A673 (cell line): ENCODE data around the gene CYP2J2. TPM values are rescaled to one million over a fixed set of nuclear protein-coding genes. Genes with fewer than 3 reads are reported as not detected.

Experiments used
- BruUV-seq: library from RNA; stranded (reverse); fragments of 400-500 nt; replicated peaks from 2 replicates; lab custom pipeline; 2021; lab: Mats Ljungman, UMichigan
- CTCF ChIA-PET: fragments of 300-600 bp; sonication (Branson Sonifier 250); formaldehyde crosslinking; loops from one replicate; lab custom pipeline; 2022; ENCODE audit warnings: antibody characterized with exemption; lab: Charles Lee
- POLR2A ChIA-PET: fragments of 300-600 bp; sonication (Branson Sonifier 250); formaldehyde crosslinking; loops from one replicate; lab custom pipeline; 2022; ENCODE audit warnings: antibody characterized with exemption; ENCODE audit not compliant: low non-redundant PET; lab: Charles Lee
- DNase-seq: peaks from one replicate; pipeline ENCODE4 v3.0.0-alpha.2; 2015; ENCODE audit warnings: low spot score
- H3K27ac ChIP-seq: fragments of 200-600 bp; sonication (generic); 2 replicates; pipeline ENCODE4 v1.5.1; 2016; ENCODE audit warnings: mixed run types, low read depth, mild to moderate bottlenecking, mixed read lengths, antibody characterized with exemption, low read length; ENCODE audit not compliant: poor library complexity, severe bottlenecking
- H3K27me3 ChIP-seq: fragments of 200-600 bp; sonication (generic); replicated peaks from 2 replicates; pipeline ENCODE4 v1.6.1; 2017; ENCODE audit warnings: mixed run types, low read depth, mild to moderate bottlenecking, mixed read lengths, antibody characterized with exemption, low read length; ENCODE audit not compliant: insufficient read depth, poor library complexity
- H3K36me3 ChIP-seq: fragments of 200-600 bp; sonication (generic); 2 replicates; pipeline ENCODE4 v1.6.1; 2016; ENCODE audit warnings: mixed run types, mild to moderate bottlenecking, mixed read lengths, antibody characterized with exemption, low read length; ENCODE audit not compliant: insufficient read depth, poor library complexity, severe bottlenecking
- H3K4me1 ChIP-seq: fragments of 200-600 bp; sonication (generic); 2 replicates; pipeline ENCODE4 v1.6.1; 2017; ENCODE audit warnings: mixed run types, mild to moderate bottlenecking, mixed read lengths, antibody characterized with exemption, low read length; ENCODE audit not compliant: insufficient read depth, poor library complexity, severe bottlenecking
- H3K4me3 ChIP-seq: fragments of 200-600 bp; sonication (generic); 2 replicates; pipeline ENCODE4 v1.5.1; 2016; ENCODE audit warnings: low read depth, mixed run types, mild to moderate bottlenecking, mixed read lengths, low read length; ENCODE audit not compliant: poor library complexity, severe bottlenecking
- H3K9me3 ChIP-seq: fragments of 200-600 bp; sonication (generic); 2 replicates; pipeline ENCODE4 v1.6.1; 2016; ENCODE audit warnings: mixed run types, low read depth, mild to moderate bottlenecking, mixed read lengths, antibody characterized with exemption, low read length; ENCODE audit not compliant: poor library complexity, severe bottlenecking
- EZH2 ChIP-seq: fragments of 200-600 bp; sonication (generic); IDR thresholded peaks from 2 replicates; pipeline ENCODE4 v1.6.1; 2017; ENCODE audit warnings: borderline replicate concordance, low read depth, mild to moderate bottlenecking, mixed read lengths, antibody characterized with exemption, low read length; ENCODE audit not compliant: poor library complexity, severe bottlenecking
- intact Hi-C: fragments of 100-400 bp; cut with micrococcal nuclease; formaldehyde crosslinking; loops from one replicate; pipeline ENCODE4 v1.10.0; 2022; ENCODE audit not compliant: unreplicated experiment
- total RNA-seq: library from RNA; stranded (reverse); gene quantifications from 2 replicates; pipeline ENCODE4 v1.2.3, GENCODE V29; 2021
- TF ChIP-seq, protein P1 (sequence below): fragments of 300-800, 200-600 bp; sonication (generic); conservative IDR thresholded peaks from 2 replicates; pipeline ENCODE4 v1.5.1; 2017; ENCODE audit warnings: low read depth, mild to moderate bottlenecking, antibody characterized with exemption, low read length, moderate library complexity, mixed read lengths

The CYP2J2 gene
- total RNA-seq, 1 experiment from 2014 or later, result 1.9 TPM

DNA sequence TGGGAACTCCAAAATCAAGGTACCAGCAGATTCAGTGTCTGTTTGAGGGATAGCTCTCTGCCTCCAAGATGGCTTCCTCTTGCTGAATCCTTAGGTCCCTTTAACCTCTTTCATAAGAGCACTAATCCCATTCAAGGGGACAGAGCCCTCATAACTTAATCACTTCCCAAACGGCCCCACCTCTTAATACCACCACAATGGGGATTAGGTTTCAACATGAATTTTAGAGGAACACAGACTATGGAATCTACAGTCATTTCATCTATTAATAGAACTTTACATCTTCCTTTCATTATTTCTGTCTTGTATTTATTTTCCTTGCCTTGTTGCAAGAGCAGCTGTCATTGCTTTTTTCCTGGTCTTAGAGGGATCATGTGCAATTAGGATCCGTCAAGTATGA, 81.5 kb downstream of the CYP2J2 start:
- DNase-seq, result peak; percentile 96
- POLR2A ChIA-PET, result no interaction called here

More for the DNA sequence above, 81.5 kb downstream of the CYP2J2 start:
- peaks cover 78% of the 10 kb centered on the region for H3K36me3 ChIP-seq
- TF ChIP-seq, protein P1, sequence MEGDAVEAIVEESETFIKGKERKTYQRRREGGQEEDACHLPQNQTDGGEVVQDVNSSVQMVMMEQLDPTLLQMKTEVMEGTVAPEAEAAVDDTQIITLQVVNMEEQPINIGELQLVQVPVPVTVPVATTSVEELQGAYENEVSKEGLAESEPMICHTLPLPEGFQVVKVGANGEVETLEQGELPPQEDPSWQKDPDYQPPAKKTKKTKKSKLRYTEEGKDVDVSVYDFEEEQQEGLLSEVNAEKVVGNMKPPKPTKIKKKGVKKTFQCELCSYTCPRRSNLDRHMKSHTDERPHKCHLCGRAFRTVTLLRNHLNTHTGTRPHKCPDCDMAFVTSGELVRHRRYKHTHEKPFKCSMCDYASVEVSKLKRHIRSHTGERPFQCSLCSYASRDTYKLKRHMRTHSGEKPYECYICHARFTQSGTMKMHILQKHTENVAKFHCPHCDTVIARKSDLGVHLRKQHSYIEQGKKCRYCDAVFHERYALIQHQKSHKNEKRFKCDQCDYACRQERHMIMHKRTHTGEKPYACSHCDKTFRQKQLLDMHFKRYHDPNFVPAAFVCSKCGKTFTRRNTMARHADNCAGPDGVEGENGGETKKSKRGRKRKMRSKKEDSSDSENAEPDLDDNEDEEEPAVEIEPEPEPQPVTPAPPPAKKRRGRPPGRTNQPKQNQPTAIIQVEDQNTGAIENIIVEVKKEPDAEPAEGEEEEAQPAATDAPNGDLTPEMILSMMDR, result no peak
- TF ChIP-seq EZH2, result no peak
- peak overlapping the region; percentile 100 for H3K27ac ChIP-seq
- H3K4me3 ChIP-seq, result peak overlapping the region; percentile 41
- H3K9me3 ChIP-seq, result no peaks in the 10 kb centered on the region
- CTCF ChIA-PET, result interaction anchor here (0.7 kb wide), 1 partner anchor 69 kb away, joined by 3 read pairs; no protein-coding TSS in a partner anchor
- intact Hi-C loops, result no loop called here
- H3K4me1 ChIP-seq, result peaks cover 51% of the 10 kb centered on the region
- no peaks in the 10 kb centered on the region for H3K27me3 ChIP-seq
- BruUV-seq, result no TSS peak

Other genes starting within 250 kb of the CYP2J2 start
- gene HOOK1, start 111.8 kb downstream of the CYP2J2 start, total RNA-seq, result 272 and 293 TPM in 2 replicates
- gene C1orf87, start 147.0 kb upstream of the CYP2J2 start, total RNA-seq, result not detected in 2 replicates